ENCODE data around the gene TUNAR. TPM values are rescaled to one million over a fixed set of nuclear protein-coding genes. Genes with fewer than 3 reads are reported as not detected.

Gene TUNAR
- total and polyA plus RNA-seq, 2 experiments from 2014 or later: 23.1 to 56.2 TPM

- H3K27ac ChIP-seq (ENCODE audit: low read depth): no peak overlapping the region
- H3K36me3 ChIP-seq (ENCODE audit: insufficient read depth): no peaks in the 10 kb centered on the region
- H3K9me3 Mint-ChIP-seq: no peaks in the 10 kb centered on the region; the same call in 2 of the 3 replicates
- no peak overlapping the region for H3K4me2 ChIP-seq
- H3K4me3 ChIP-seq: no peak overlapping the region
- H3K27ac Mint-ChIP-seq: no peak overlapping the region
- ATAC-seq (no peak), DNase-seq (ENCODE audit: low spot score) (no peak)
- no peaks in the 10 kb centered on the region for H3F3A ChIP-seq (replicated peaks; ENCODE audit: low read depth)
- H3K27me3 ChIP-seq (ENCODE audit: insufficient read depth): no peaks in the 10 kb centered on the region
- no peak overlapping the region for H3K4me3 Mint-ChIP-seq
- H3K36me3 Mint-ChIP-seq (ENCODE audit: low read depth): peaks cover 13% of the 10 kb centered on the region
- H4K20me1 ChIP-seq (replicated peaks; ENCODE audit: insufficient read depth): peaks cover 3% of the 10 kb centered on the region; the same call in 1 of the 2 replicates
- peaks cover 15% of the 10 kb centered on the region for H3K4me1 ChIP-seq (ENCODE audit: insufficient read depth)
- no peak for TF ChIP-seq CREB1 (CRISPR knock-in tag; IDR thresholded peaks at IDR 0.05; ENCODE audit: low read depth)
- no peak for TF ChIP-seq EZH2 (IDR thresholded peaks at IDR 0.05; ENCODE audit: low read depth, unreplicated experiment)
- TF ChIP-seq ZNF331 (CRISPR knock-in tag; IDR thresholded peaks at IDR 0.05; ENCODE audit: low read depth): no peak
- no peak for TF ChIP-seq POLR2AphosphoS5 (IDR thresholded peaks at IDR 0.05; ENCODE audit: low read depth)
- TF ChIP-seq CTCF (conservative IDR thresholded peaks at IDR 0.05; ENCODE audit: low read depth in 2 of 2): no peak
- TF ChIP-seq NANOG (IDR thresholded peaks at IDR 0.05; ENCODE audit: borderline replicate concordance): no peak
- TF ChIP-seq REST (IDR thresholded peaks at IDR 0.05; ENCODE audit: unreplicated experiment): no peak
- no peak for TF ChIP-seq EZH2phosphoT487 (IDR thresholded peaks at IDR 0.05; ENCODE audit: unreplicated experiment)
- no peak for TF ChIP-seq ETS1 (IDR thresholded peaks at IDR 0.05)
- TF ChIP-seq JUNB (IDR thresholded peaks at IDR 0.05; ENCODE audit: unreplicated experiment): no peak
- no peak for TF ChIP-seq ZNF114 (CRISPR knock-in tag; IDR thresholded peaks at IDR 0.05)
- TF ChIP-seq ZNF462 (CRISPR knock-in tag; IDR thresholded peaks at IDR 0.05): no peak
- no peak for TF ChIP-seq STAT1 (IDR thresholded peaks at IDR 0.05; ENCODE audit: unreplicated experiment)
- no peaks in the 10 kb centered on the region for H3K9me2 ChIP-seq (ENCODE audit: insufficient read depth)
- H3K79me2 ChIP-seq (replicated peaks; ENCODE audit: insufficient read depth): peaks cover 72% of the 10 kb centered on the region
- peaks cover 40% of the 10 kb centered on the region for H3K4me1 Mint-ChIP-seq
- no peak overlapping the region for H2AFZ ChIP-seq
- H3K27me3 Mint-ChIP-seq (ENCODE audit: insufficient read depth, low read depth, poor library complexity): peaks cover 5% of the 10 kb centered on the region
Measured at GRCh38 chr14:95887351-95887750, 10.7 kb downstream of the TUNAR start.
